Activated CD8-positive, alpha-beta memory T cell treated with anti-CD3 and anti-CD28 coated beads, Interleukin-2, amount 50 U/mL, for 24 hours (primary cell): Measurements from ENCODE around the gene OPTN.
A peak's percentile ranks its signal among the peaks of the same experiment; 100 is the strongest.
"Not testable (repeated sequence)": the region's sequence is repeated elsewhere in the genome, so short reads cannot be mapped to it uniquely, and the experiment has no call there.

Source experiments
- DNase-seq: peaks from one replicate; pipeline ENCODE4 v3.0.0-alpha.2; 2020; ENCODE audit errors: extremely low read depth

The OPTN gene

DNA sequence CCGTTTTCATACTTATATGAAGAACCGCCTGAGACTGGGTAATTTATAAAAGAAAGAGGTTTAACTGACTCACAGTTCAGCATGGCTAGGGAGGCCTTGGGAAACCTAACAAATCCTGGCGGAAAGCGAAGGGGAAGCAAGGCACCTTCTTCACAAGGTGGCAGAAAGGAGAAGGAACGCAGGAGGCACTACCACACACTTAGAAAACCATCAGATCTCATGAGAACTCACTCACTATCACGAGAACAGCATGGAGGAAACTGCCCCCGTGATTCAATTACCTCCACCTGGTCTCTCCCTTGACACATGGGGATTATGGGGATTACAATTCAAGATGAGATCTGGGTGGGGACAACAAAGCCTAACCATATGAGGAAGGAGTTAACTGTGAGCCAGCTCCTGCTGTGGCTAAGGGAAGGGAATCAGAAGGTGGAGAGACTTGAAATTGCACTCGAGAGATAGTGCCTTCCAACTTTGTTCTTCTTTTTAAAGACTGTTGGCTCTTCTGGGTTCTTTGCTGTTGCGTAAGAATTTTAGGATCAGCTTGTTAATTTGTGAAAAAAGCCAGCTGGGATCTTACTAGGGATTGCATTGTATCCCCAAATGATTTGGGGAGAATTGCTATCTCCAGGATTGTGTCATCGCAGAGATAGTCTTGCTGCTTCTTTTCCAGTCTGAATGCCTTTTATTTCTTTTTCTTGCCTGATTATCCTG lies 21.0 kb downstream of the OPTN start:
- no peak for DNase-seq

GRCh38 chr10:13121500-13121854 lies 21.5 kb downstream of the OPTN start:
- DNase-seq, result no peak

DNA sequence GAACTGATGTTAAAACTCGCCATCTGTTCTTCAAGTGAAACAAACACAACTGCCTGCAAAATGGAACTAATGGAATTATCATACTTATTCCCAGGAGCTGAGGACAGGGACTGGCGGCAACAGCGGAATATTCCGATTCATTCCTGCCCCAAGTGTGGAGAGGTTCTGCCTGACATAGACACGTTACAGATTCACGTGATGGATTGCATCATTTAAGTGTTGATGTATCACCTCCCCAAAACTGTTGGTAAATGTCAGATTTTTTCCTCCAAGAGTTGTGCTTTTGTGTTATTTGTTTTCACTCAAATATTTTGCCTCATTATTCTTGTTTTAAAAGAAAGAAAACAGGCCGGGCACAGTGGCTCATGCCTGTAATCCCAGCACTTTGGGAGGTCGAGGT lies 36.7 kb downstream of the OPTN start:
- no peak for DNase-seq

DNA sequence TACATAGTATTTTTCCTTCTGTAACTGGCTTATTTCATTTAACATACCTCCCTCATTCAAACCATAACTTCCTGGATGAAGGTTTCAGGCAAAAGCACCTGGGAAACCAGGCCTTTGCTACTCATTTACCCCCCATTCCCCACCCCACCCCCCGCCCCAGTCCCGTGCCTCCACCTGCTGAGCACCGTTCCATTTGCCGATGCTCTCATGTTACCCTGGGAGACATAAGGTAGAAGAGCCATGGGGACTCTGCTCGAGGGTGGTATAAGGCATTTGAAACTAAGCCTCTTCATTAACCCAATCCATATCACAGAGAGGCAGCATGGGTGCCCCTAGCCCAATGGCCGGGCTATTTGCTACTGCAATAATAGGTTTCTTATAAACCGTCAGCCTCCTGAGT lies 39.2 kb downstream of the OPTN start:
- no peak for DNase-seq

GRCh38 chr10:13139676-13140075 lies 39.7 kb downstream of the OPTN start:
- DNase-seq, result no peak

DNA sequence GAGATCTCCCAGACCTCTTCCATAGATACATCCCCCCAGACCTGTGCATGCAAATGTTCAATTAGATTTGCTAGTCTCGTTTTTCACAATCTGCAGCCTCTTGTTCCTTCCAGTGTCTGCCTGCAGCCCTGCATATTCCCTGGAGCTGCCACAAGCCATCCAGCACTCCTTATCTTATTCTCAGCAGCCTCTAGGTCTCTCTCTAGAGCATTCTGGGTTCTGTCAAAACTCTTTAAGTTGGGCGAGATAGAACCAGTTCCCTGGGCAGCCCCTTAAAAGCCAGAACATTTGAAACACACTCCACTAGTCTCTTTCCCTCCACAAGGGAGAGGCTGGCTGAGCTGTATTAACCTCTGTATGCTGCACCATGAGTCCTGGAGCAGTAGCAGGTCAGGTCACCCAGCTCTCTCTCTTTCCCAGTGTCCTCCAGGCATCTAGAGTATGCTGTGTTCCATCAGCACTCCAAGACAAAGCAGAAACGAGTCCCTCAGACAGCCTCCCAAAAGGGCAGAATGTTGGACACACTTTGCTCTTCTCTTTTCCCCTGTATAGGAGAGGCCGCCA lies 40.7 kb downstream of the OPTN start:
- DNase-seq, result no peak

DNA sequence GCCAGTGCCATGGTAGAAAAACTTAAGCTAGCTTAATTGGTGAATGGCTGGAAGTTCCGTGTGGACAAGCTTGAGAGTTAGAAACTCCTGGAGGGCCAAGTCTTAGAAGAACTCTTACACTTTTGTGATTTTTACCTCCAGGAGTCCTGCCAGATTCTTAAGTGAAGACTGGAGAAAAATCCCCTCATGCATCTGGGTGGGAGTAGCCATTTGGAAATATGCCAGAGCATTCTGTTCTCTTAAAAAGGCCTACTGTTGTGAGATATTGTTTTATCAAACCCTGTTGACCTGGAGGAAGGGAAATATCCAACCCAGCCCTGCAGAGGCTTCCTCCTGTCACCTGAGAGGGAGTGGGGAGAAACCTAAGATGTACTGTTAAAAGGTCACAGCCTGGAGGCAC lies 43.8 kb downstream of the OPTN start:
- no peak for DNase-seq

GRCh38 chr10:13144814-13145213 lies 44.9 kb downstream of the OPTN start:
- DNase-seq, result no peak

DNA sequence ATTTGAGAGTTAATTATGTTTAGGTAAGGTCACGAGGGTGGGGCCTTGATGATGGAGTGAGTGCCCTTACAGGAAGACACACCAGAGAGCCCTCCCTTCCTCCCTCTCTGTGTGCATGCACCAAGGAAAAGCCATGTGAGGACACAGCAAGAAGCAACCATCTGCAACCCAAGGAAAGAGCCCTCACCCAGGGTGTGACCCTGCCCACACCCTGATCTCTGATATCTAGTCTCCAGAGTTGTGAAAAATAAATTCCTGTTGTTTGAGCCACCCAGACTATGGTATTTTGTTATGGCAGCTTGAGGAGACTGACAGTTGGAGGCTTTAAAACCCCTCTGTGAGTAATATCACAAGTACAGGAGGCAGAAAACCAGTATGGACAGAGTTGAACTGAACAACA lies 46.4 kb downstream of the OPTN start:
- DNase-seq, result no peak

- DNase-seq, result no peak
Observed at GRCh38 chr10:13147161-13147560, 47.2 kb downstream of the OPTN start.

DNA sequence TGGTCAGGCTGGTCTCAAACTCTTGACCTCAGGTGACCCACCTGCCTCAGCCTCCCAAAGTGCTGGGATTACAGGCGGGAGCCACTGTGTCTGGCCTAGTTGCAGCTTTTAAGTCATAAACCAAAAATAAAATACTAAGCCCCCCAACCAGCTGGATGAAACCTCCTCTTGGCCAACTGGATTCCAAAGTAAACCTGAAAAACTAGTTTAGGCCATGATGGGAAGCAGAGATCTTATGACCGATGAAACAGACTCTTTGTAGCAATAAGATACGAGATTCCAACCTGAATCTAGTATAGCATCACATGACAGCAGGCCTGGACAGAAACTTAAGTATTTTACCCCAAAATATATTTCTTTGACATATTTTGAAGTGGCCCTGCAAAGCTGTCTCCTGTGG lies 52.3 kb downstream of the OPTN start:
- no peak for DNase-seq

DNA sequence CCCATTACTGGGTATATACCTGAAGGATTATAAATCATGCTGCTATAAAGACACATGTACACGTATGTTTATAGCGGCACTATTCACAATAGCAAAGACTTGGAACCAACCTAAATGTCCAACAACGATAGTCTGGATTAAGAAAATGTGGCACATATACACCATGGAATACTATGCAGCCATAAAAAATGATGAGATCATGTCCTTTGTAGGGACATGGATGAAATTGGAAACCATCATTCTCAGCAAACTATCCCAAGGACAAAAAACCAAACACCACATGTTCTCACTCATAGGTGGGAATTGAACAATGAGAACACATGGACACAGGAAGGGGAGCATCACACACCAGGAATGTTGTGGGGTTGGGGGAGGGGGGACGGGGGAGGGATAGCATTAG lies 55.9 kb downstream of the OPTN start:
- not testable (repeated sequence) for DNase-seq

- DNase-seq, result no peak
Observed at GRCh38 chr10:13158401-13158800, 58.4 kb downstream of the OPTN start.

DNA sequence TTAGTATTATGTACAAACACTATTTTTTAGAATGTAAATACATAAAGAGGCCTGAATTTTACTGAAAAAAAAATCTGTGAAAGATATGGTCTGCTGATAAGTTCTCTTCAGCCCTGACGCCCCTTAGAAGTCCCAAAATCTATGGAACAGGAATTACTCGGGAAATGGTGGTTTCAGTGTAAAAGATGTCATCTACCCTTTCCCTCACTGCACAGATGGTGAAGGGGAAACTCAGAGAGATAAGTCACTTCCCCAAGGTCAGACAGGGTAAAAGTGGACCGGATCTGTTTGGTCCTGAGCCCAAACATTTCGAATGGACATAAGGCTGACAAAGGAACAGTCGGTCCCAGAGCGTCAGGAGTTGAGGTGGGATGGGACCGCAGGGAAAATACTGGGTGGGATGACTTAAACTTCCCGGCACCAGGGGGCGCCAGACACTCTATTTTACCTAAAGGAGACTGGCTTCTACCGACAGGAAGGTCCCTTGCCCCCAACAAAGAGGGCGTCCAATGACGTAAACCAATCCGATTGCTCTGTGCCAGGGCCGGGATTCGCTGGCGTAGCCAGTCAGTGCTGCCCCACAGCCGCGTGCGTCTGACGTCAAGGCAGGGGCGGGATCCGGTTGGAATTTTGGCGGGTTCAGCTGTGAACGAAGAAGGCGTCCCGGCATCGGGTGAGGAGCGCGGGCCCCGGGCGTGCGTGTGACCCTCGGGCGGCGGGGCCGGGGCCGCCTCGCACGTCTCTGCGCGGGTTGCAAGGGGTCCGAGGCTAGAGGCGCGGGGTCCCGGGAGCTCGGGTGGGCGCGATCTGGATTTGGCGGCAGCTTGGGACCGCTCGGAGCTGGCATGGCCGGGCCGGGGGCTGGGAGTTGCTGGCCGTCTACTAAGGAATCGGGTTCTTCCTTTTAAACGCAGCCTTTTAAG lies 61.2 kb downstream of the OPTN start, which contains the start of gene MCM10:
TSS of gene MCM10 (plus strand) at position 625 of the 923 bp plus-strand sequence. CDS start 2,645 bp downstream, outside the sequence.
- peak; percentile 98 for DNase-seq

DNA sequence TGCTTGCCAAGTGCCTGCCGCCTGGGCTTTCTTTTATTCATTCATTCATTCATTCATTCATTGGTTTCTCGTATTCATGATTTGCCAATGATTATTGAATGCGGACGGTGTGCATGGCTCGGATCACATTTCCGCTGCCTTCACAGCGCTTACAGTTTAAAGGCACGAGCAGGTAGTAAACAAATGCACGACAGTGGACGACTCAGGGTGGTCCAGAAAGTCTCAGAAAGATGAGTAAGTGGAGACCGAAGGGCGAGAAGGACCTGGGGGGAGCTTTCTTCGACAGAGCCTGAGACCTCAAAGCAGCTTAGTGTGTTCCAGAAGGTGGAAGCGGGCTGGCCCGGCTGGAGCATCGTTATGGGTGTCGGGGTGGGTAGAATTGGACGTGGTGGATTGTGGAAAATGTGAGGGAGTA lies 61.9 kb downstream of the OPTN start:
- no peak for DNase-seq

DNA sequence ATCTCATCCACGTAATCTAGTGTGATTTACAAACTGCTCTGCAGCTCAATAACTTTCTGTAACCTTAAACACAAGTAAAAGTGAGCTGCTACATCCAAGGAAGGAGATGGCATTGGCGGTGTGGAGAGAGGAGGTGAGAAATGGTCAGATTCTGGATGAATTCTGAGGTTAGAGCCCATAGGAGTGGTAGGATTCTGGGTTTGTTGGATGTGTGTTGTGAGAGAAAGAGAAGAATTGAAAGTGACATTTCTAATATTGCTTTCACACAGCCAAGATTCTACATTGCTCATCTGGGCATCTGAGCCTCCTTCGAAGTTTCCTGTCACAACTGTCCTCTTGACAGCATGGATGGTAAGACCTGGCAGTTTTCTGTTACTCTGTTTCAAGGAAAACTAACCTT lies 63.9 kb downstream of the OPTN start:
- no peak for DNase-seq

GRCh38 chr10:13165177-13165576 lies 65.2 kb downstream of the OPTN start:
- no peak for DNase-seq

GRCh38 chr10:13167568-13167967 lies 67.6 kb downstream of the OPTN start:
- DNase-seq, result no peak

DNA sequence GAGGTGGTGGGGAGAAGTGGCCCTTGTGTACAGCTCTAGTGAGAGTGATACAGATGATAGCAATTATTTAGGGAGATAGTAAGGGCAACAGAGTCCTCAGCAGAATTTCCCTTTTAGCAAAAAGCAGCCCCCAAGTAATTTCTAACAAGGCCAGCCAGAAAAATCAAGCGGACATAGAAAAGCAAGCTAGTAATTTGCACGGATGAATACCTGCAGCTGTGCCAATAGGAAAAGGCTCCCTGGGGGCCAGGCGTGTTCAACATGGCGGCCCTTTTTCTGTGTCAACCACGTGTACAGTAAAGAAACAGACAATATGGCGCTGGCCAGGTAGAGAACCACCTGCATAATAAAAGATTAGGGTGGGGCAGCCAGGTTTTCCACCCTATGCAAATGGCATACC lies 68.8 kb downstream of the OPTN start:
- DNase-seq, result no peak

DNA sequence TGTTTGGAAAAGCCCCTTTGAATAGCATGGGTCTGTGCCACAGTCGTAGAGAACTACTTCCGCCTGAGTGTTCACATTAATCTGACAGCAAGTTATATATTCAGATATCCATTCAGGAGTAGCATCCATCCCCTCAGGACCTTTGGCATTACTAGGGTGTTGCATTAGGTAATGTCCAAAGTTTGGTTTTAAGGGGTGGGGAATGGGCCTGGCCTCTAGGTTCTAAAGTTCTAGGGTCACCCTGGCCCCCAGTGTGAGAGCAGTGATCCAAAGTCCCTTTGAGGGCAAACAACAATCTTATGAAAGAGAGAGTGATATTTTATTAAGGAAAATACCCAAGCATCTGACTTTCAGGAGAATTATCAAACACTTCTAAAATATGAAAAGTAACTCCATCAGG lies 73.7 kb downstream of the OPTN start:
- no peak for DNase-seq

DNA sequence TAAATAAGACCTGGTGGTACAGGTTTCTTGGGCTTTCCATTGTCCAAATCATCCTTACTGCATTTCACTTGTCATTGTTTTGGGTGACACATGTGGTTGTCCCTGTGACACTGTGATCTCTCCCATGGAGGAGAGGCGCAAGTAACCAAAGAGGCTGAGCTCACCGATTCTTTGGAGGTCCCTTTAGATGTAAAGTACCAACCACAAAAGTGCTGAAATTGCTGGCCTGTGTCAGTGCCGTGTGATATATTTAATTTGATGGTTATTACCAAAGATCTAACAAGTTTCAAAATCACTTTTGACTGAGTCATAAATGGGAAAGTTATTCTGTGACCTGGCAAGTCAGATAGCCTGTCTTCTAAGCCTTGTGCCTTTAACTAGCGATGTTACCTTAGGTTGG lies 80.8 kb downstream of the OPTN start:
- no peak for DNase-seq

- DNase-seq, result no peak
Observed at GRCh38 chr10:13182424-13182823, 82.5 kb downstream of the OPTN start.

DNA sequence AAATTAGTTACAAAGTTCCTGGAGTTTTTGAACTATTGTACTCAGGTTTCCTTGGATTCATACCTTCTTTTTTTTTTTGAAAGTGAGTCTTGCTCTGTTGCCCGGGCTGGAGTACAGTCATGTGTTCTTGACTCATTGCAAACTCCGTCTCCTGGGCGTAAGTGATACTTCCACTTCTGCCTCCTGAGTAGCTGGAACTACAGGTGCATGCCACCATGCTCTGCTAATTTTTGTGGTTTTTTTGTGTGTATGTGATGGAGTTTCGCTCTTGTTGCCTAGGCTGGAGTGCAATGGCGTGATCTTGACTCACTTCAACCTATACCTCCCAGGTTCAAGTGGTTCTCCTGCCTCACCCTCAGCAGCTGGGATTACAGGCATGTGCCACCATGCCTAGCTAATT lies 83.7 kb downstream of the OPTN start:
- DNase-seq, result no peak
